ENCODE data around the gene SLC27A2.

The SLC27A2 gene

GRCh38 chr15:50234764-50235163, 52.8 kb downstream of the SLC27A2 start:
- H3K27ac ChIP-seq (ENCODE audit: low read depth, low read length) = no peak overlapping the region
- no peaks in the 10 kb centered on the region for H3K79me2 ChIP-seq (ENCODE audit: insufficient read depth, low read length)
- no peak overlapping the region for H2AFZ ChIP-seq (ENCODE audit: low read depth, low read length, severe bottlenecking)
- no peak for TF ChIP-seq CTCF (IDR thresholded peaks at IDR 0.05; ENCODE audit: insufficient read depth, low read length, poor library complexity, severe bottlenecking)
- TF ChIP-seq EZH2phosphoT487 (conservative IDR thresholded peaks at IDR 0.05; ENCODE audit: low read length) = no peak
- H3K9me2 ChIP-seq (replicated peaks; ENCODE audit: insufficient read depth, low read length) = no peaks in the 10 kb centered on the region
- H3K27me3 ChIP-seq (ENCODE audit: low read length) = no peaks in the 10 kb centered on the region
- H4K20me1 ChIP-seq (ENCODE audit: low read depth, low read length) = no peaks in the 10 kb centered on the region
- H3K9me3 ChIP-seq (ENCODE audit: insufficient read depth, low read length) = no peaks in the 10 kb centered on the region
- no peak overlapping the region for H3K9ac ChIP-seq (ENCODE audit: low read length)
- no peak overlapping the region for H3K4me3 ChIP-seq (ENCODE audit: insufficient read depth, low read length, poor library complexity, severe bottlenecking)
- no peaks in the 10 kb centered on the region for H3K36me3 ChIP-seq (ENCODE audit: low read length)
- no peaks in the 10 kb centered on the region for H3F3A ChIP-seq (ENCODE audit: insufficient read depth)
- H3K4me2 ChIP-seq (ENCODE audit: low read depth, low read length, poor library complexity, severe bottlenecking) = no peak overlapping the region

- Histone ChIP-seq H3K27me3 (ENCODE audit: low read length) (no peaks in the 10 kb centered on the region), H3K4me2 (ENCODE audit: low read depth, low read length, poor library complexity, severe bottlenecking) (no peak overlapping the region), H3K27ac (ENCODE audit: low read depth, low read length) (no peak overlapping the region), H3K9ac (ENCODE audit: low read length) (no peak overlapping the region), H2AFZ (ENCODE audit: low read depth, low read length, severe bottlenecking) (no peak overlapping the region), H3K4me3 (ENCODE audit: insufficient read depth, low read length, poor library complexity, severe bottlenecking) (no peak overlapping the region), H4K20me1 (ENCODE audit: low read depth, low read length) (no peaks in the 10 kb centered on the region), H3K9me2 (replicated peaks; ENCODE audit: insufficient read depth, low read length) (no peaks in the 10 kb centered on the region), H3K79me2 (ENCODE audit: insufficient read depth, low read length) (no peaks in the 10 kb centered on the region), H3K9me3 (ENCODE audit: insufficient read depth, low read length) (no peaks in the 10 kb centered on the region), H3F3A (ENCODE audit: insufficient read depth) (no peaks in the 10 kb centered on the region), H3K36me3 (ENCODE audit: low read length) (no peaks in the 10 kb centered on the region)
- TF ChIP-seq EZH2phosphoT487 (conservative IDR thresholded peaks at IDR 0.05; ENCODE audit: low read length) = no peak
- no peak for TF ChIP-seq CTCF (IDR thresholded peaks at IDR 0.05; ENCODE audit: insufficient read depth, low read length, poor library complexity, severe bottlenecking)
Measured at GRCh38 chr15:50235794-50236193, 53.8 kb downstream of the SLC27A2 start.

GRCh38 chr15:50236433-50236832, 54.4 kb downstream of the SLC27A2 start:
- H3K27me3 ChIP-seq (ENCODE audit: low read length) = no peaks in the 10 kb centered on the region
- H3K79me2 ChIP-seq (ENCODE audit: insufficient read depth, low read length) = no peaks in the 10 kb centered on the region
- H4K20me1 ChIP-seq (ENCODE audit: low read depth, low read length) = no peaks in the 10 kb centered on the region
- TF ChIP-seq EZH2phosphoT487 (conservative IDR thresholded peaks at IDR 0.05; ENCODE audit: low read length) (no peak), CTCF (IDR thresholded peaks at IDR 0.05; ENCODE audit: insufficient read depth, low read length, poor library complexity, severe bottlenecking) (no peak)
- no peak overlapping the region for H3K27ac ChIP-seq (ENCODE audit: low read depth, low read length)
- no peaks in the 10 kb centered on the region for H3F3A ChIP-seq (ENCODE audit: insufficient read depth)
- no peak overlapping the region for H2AFZ ChIP-seq (ENCODE audit: low read depth, low read length, severe bottlenecking)
- H3K9ac ChIP-seq (ENCODE audit: low read length) = no peak overlapping the region
- no peaks in the 10 kb centered on the region for H3K9me2 ChIP-seq (replicated peaks; ENCODE audit: insufficient read depth, low read length)
- no peaks in the 10 kb centered on the region for H3K36me3 ChIP-seq (ENCODE audit: low read length)
- H3K4me2 ChIP-seq (ENCODE audit: low read depth, low read length, poor library complexity, severe bottlenecking) = no peak overlapping the region
- H3K4me3 ChIP-seq (ENCODE audit: insufficient read depth, low read length, poor library complexity, severe bottlenecking) = no peak overlapping the region
- no peaks in the 10 kb centered on the region for H3K9me3 ChIP-seq (ENCODE audit: insufficient read depth, low read length)

Data from SU-DHL-6 (cell line).